Measurements from ENCODE around the gene FPR2. TPM values are rescaled to one million over a fixed set of nuclear protein-coding genes. Genes with fewer than 3 reads are reported as not detected.
A peak's percentile ranks its signal among the peaks of the same experiment; 100 is the strongest.

Gene FPR2
- total RNA-seq, 4 donors from 2014 or later: 0.66 to 4.5 (median 1.0) TPM

GRCh38 chr19:51811344-51811743 is 50.4 kb downstream of the FPR2 start:
- WGBS, 2 donors: 77 to 82% methylated on average over 11 of the region's 11 CpGs
- peak in 1 of 2 donors; percentile 72 for TF ChIP-seq EP300 (IDR thresholded peaks at IDR 0.05)
- no peak for TF ChIP-seq POLR2A (IDR thresholded peaks at IDR 0.05)
- Histone ChIP-seq H3K36me3 (no peaks in the 10 kb centered on the region), H3K9me3 (peaks cover 0 to 3% (median 0%) of the 10 kb centered on the region in 4 donors), H3K4me3 (no peak overlapping the region), H3K4me1 (peaks cover 0 to 13% (median 0%) of the 10 kb centered on the region in 4 donors), H3K27me3 (no peaks in the 10 kb centered on the region), H3K27ac (peak overlapping the region in 2 of 4 donors; percentile 21 to 61)
- DNase-seq (ENCODE audit: low spot score in 2 of 2): no peak

GRCh38 chr19:51815043-51815442 is 54.1 kb downstream of the FPR2 start:
- H3K4me1 ChIP-seq: peaks cover 0 to 4% (median 0%) of the 10 kb centered on the region in 4 donors
- no peak for DNase-seq (ENCODE audit: low spot score in 2 of 2)
- H3K27me3 ChIP-seq: no peaks in the 10 kb centered on the region
- no peak overlapping the region for H3K4me3 ChIP-seq
- WGBS, 2 donors: 82 to 87% methylated on average over 9 of the region's 9 CpGs
- no peak overlapping the region for H3K27ac ChIP-seq
- TF ChIP-seq POLR2A (IDR thresholded peaks at IDR 0.05): no peak
- peak in 1 of 2 donors; percentile 8 for TF ChIP-seq EP300 (IDR thresholded peaks at IDR 0.05)
- peaks cover 0 to 3% (median 0%) of the 10 kb centered on the region in 4 donors for H3K9me3 ChIP-seq
- no peaks in the 10 kb centered on the region for H3K36me3 ChIP-seq

GRCh38 chr19:51816711-51817110 is 55.7 kb downstream of the FPR2 start:
- Histone ChIP-seq H3K27ac (no peak overlapping the region), H3K36me3 (no peaks in the 10 kb centered on the region), H3K4me1 (no peaks in the 10 kb centered on the region), H3K4me3 (no peak overlapping the region), H3K9me3 (peaks cover 0 to 3% (median 0%) of the 10 kb centered on the region in 4 donors), H3K27me3 (no peaks in the 10 kb centered on the region)
- TF ChIP-seq CTCF (IDR thresholded peaks at IDR 0.05) (no peak), EP300 (IDR thresholded peaks at IDR 0.05) (no peak), POLR2A (IDR thresholded peaks at IDR 0.05) (no peak)
- DNase-seq (ENCODE audit: low spot score in 2 of 2): no peak
- 85 to 92% methylated on average over 1 of the region's 1 CpG for WGBS, 2 donors

GRCh38 chr19:51820011-51820410 is 59.0 kb downstream of the FPR2 start:
- Histone ChIP-seq H3K4me3 (no peak overlapping the region), H3K27ac (no peak overlapping the region), H3K36me3 (no peaks in the 10 kb centered on the region), H3K9me3 (no peaks in the 10 kb centered on the region), H3K4me1 (no peaks in the 10 kb centered on the region), H3K27me3 (no peaks in the 10 kb centered on the region)
- TF ChIP-seq EP300 (IDR thresholded peaks at IDR 0.05): no peak
- TF ChIP-seq POLR2A (IDR thresholded peaks at IDR 0.05): no peak
- TF ChIP-seq CTCF (IDR thresholded peaks at IDR 0.05): no peak
- DNase-seq (ENCODE audit: low spot score in 2 of 2): no peak
- WGBS, 2 donors: 55 to 65% methylated on average over 3 of the region's 3 CpGs

Other genes starting within 250 kb of the FPR2 start
- gene SIGLEC6, start 229.5 kb upstream of the FPR2 start, total RNA-seq: 1 to 10 TPM in 1 of 4 donors, under 1 TPM in 3; 0.44 to 1.5 (median 0.59) TPM
- gene ZNF175, start 189.9 kb upstream of the FPR2 start, total RNA-seq: 1 to 10 TPM; 4.3 to 8.5 (median 7.3) TPM
- gene SIGLEC5, start 130.8 kb upstream of the FPR2 start, total RNA-seq: 1 to 10 TPM in 3 of 4 donors, under 1 TPM in 1; 0.20 to 2.2 (median 1.6) TPM
- gene SIGLEC14, start 114.4 kb upstream of the FPR2 start, total RNA-seq: 1 to 10 TPM in 3 of 4 donors, not detected in 1; 1.9 to 6.3 (median 4.9) TPM
- 10 to 100 TPM; 10.7 to 47.9 (median 34.0) TPM for gene SPACA6, start 67.8 kb upstream of the FPR2 start, total RNA-seq
- gene HAS1, start 37.2 kb upstream of the FPR2 start, total RNA-seq: 1 to 10 TPM in 1 of 4 donors, under 1 TPM in 1, not detected in 2; 0.44 to 3.3 TPM
- 10 to 100 TPM in 1 of 4 donors, 1 to 10 TPM in 3; 1.7 to 36.9 (median 6.4) TPM for gene FPR1, start 9.3 kb upstream of the FPR2 start, total RNA-seq
- gene FPR3, start 34.0 kb downstream of the FPR2 start, total RNA-seq: 10 to 100 TPM in 1 of 4 donors, 1 to 10 TPM in 3; 2.3 to 11.7 (median 5.1) TPM
- 10 to 100 TPM; 14.5 to 27.6 (median 21.2) TPM for gene ZNF577, start 126.8 kb downstream of the FPR2 start, total RNA-seq
- gene ZNF649, start 143.8 kb downstream of the FPR2 start, total RNA-seq: 10 to 100 TPM; 11.4 to 16.8 (median 12.1) TPM
- 1 to 10 TPM; 5.9 to 8.5 (median 7.5) TPM for gene ZNF613, start 166.3 kb downstream of the FPR2 start, total RNA-seq
- 10 to 100 TPM in 2 of 4 donors, 1 to 10 TPM in 2; 7.2 to 16.7 (median 9.9) TPM for gene ZNF350, start 225.7 kb downstream of the FPR2 start, total RNA-seq
- gene ZNF615, start 247.0 kb downstream of the FPR2 start, total RNA-seq: 10 to 100 TPM; 15.3 to 29.6 (median 21.6) TPM